Left cardiac atrium (tissue), 4 donors: Measurements from ENCODE around the gene FSIP1. TPM values are rescaled to one million over a fixed set of nuclear protein-coding genes. Genes with fewer than 3 reads are reported as not detected.

ENCODE experiments used
- ATAC-seq, 2 donors: fragments of 200-7000 bp; cut with Tn5 transposase; one replicate each; pipeline ENCODE4 v1.9.1; 2020; ENCODE audit warnings: mild to moderate bottlenecking in 2 of 2, moderate library complexity in 2 of 2
- DNase-seq: peaks from one replicate; pipeline ENCODE4 v3.0.0-alpha.2; 2020
- intact Hi-C, 2 donors: fragments of 100-400 bp; cut with DNase I; formaldehyde crosslinking; loops; one replicate each; pipeline versions ENCODE4 v1.14.1 to v1.15.1; 2022 to 2023
- total RNA-seq, 2 donors: library from RNA; stranded (reverse); fragmentation: NEBNext Ultra II Directional; extraction: Animal tissue kit (Norgen Biotek cat#: 25700); gene quantifications; one replicate each; pipeline ENCODE4 v1.2.1, GENCODE V29; 2021
- donor health status: DM: no; HTN: yes; CAD: no.
- donor health status: DM: no; HTN: yes; CAD: no; lungs with severe emphysema.
- donor health status: DM: yes; HTN: yes; CAD: no.
- donor health status: Dilated cardiomyopathy.

Gene FSIP1
- total RNA-seq, 2 donors from 2014 or later = 0.50 to 0.52 TPM

- DNase-seq (no peak), ATAC-seq (no peak)
- intact Hi-C loops = no loop called here
Measured at GRCh38 chr15:39593656-39594445, 188.8 kb downstream of the FSIP1 start.

GRCh38 chr15:39593071-39593655 lies 189.5 kb downstream of the FSIP1 start:
- no peak for DNase-seq
- no peak for ATAC-seq
- intact Hi-C loops = no loop called here

- DNase-seq = no peak
- intact Hi-C loops = no loop called here
- no peak for ATAC-seq
Measured at GRCh38 chr15:39592500-39592899, 190.1 kb downstream of the FSIP1 start.

GRCh38 chr15:39591896-39592315 lies 190.7 kb downstream of the FSIP1 start:
- no peak for DNase-seq
- no peak for ATAC-seq
- intact Hi-C loops = no loop called here

GRCh38 chr15:39591141-39591895 lies 191.3 kb downstream of the FSIP1 start:
- no peak for DNase-seq
- no peak for ATAC-seq
- intact Hi-C loops = no loop called here

GRCh38 chr15:39589815-39590644 lies 192.6 kb downstream of the FSIP1 start:
- ATAC-seq = no peak

GRCh38 chr15:39589193-39589814 lies 193.3 kb downstream of the FSIP1 start:
- DNase-seq (no peak), ATAC-seq (no peak)
- intact Hi-C loops = loop anchor here in 1 of 2 donors (10.0 kb wide), 1 partner anchor 275 kb away; no protein-coding TSS in a partner anchor

More at GRCh38 chr15:39589815-39590644, 192.6 kb downstream of the FSIP1 start:
- no peak for DNase-seq
- intact Hi-C loops = loop anchor here in 1 of 2 donors (10.0 kb wide), 1 partner anchor 275 kb away; no protein-coding TSS in a partner anchor

GRCh38 chr15:39588531-39589192 lies 194.0 kb downstream of the FSIP1 start:
- DNase-seq (no peak), ATAC-seq (no peak)
- intact Hi-C loops = loop anchor here in 1 of 2 donors (10.0 kb wide), 1 partner anchor 274 kb away; no protein-coding TSS in a partner anchor

- intact Hi-C loops = loop anchor here in 1 of 2 donors (10.0 kb wide), 1 partner anchor 273 kb away; no protein-coding TSS in a partner anchor
- DNase-seq = no peak
Measured at GRCh38 chr15:39587731-39588530, 194.7 kb downstream of the FSIP1 start.

GRCh38 chr15:39587096-39587721 lies 195.4 kb downstream of the FSIP1 start:
- intact Hi-C loops = loop anchor here in 1 of 2 donors (10.0 kb wide), 1 partner anchor 272 kb away; no protein-coding TSS in a partner anchor
- ATAC-seq (no peak), DNase-seq (peak; percentile 55)

More at GRCh38 chr15:39587731-39588530, 194.7 kb downstream of the FSIP1 start:
- ATAC-seq = no peak

- peak in 1 of 2 donors; percentile 19 for ATAC-seq
- no peak for DNase-seq
- intact Hi-C loops = loop anchor here in 1 of 2 donors (10.0 kb wide), 1 partner anchor 272 kb away; no protein-coding TSS in a partner anchor
Measured at GRCh38 chr15:39586387-39587095, 196.1 kb downstream of the FSIP1 start.

- intact Hi-C loops = loop anchor here in 1 of 2 donors (10.0 kb wide), 1 partner anchor 271 kb away; no protein-coding TSS in a partner anchor
- ATAC-seq = no peak
- DNase-seq = no peak
Measured at GRCh38 chr15:39585871-39586301, 196.8 kb downstream of the FSIP1 start.

- no peak for DNase-seq
- ATAC-seq = no peak
- intact Hi-C loops = loop anchor here in 1 of 2 donors (10.0 kb wide), 1 partner anchor 271 kb away; no protein-coding TSS in a partner anchor
Measured at GRCh38 chr15:39585389-39585841, 197.2 kb downstream of the FSIP1 start.

GRCh38 chr15:39584662-39585388 lies 197.8 kb downstream of the FSIP1 start:
- ATAC-seq (no peak), DNase-seq (no peak)
- intact Hi-C loops = loop anchor here (5.0 to 10.0 kb wide), 4 partner anchors 148 to 768 kb away; no protein-coding TSS in a partner anchor

- ATAC-seq (no peak), DNase-seq (no peak)
- intact Hi-C loops = loop anchor here (5.0 to 10.0 kb wide), 4 partner anchors 147 to 767 kb away; no protein-coding TSS in a partner anchor
Measured at GRCh38 chr15:39584266-39584659, 198.4 kb downstream of the FSIP1 start.
